Endothelial cell of umbilical vein (primary cell): Measurements from ENCODE around the gene ALOX15. TPM values are rescaled to one million over a fixed set of nuclear protein-coding genes. Genes with fewer than 3 reads are reported as not detected.
A peak's percentile ranks its signal among the peaks of the same experiment; 100 is the strongest.

Experiments
- BruUV-seq: library from RNA; stranded (reverse); fragments of 400-500 nt; replicated peaks from 2 replicates; lab custom pipeline; 2021; lab: Mats Ljungman, UMichigan
- CTCF ChIA-PET: fragments of 300-600, 350-600 bp; sonication (Branson Sonifier 250); formaldehyde crosslinking; loops from one replicate; lab custom pipeline; 2021; ENCODE audit warnings: antibody characterized with exemption, inconsistent platforms; lab: Charles Lee
- POLR2A ChIA-PET: fragments of 300-600, 350-600 bp; sonication (Branson Sonifier 250); formaldehyde crosslinking; loops from one replicate; lab custom pipeline; 2021; ENCODE audit warnings: antibody characterized with exemption, inconsistent platforms; lab: Charles Lee
- DNase-seq: peaks from one replicate; pipeline ENCODE4 v3.0.0-alpha.2; 2011; ENCODE audit warnings: low read depth, low spot score
- FAIRE-seq: peaks from 2 replicates; lab custom pipeline; 2011; peaks lifted over from hg19 to GRCh38; lab: Jason Lieb, UNC
- H2AFZ ChIP-seq: 2 replicates; pipeline ENCODE4 v1.6.0; 2012; ENCODE audit warnings: low read depth, low read length, control low read depth, inconsistent platforms
- H3K27ac ChIP-seq: 2 replicates; pipeline ENCODE4 v1.5.1; 2011; ENCODE audit warnings: low read depth, mild to moderate bottlenecking, control low read depth, low read length, moderate library complexity; ENCODE audit not compliant: insufficient read depth
- H3K27me3 ChIP-seq, 2 experiments: 2 replicates each; pipeline versions ENCODE4 v1.6.0 to v1.6.1; 2011; ENCODE audit warnings: low read length in 2 of 2, mixed read lengths in 1 of 2; ENCODE audit not compliant: control insufficient read depth in 2 of 2, insufficient read depth in 2 of 2
- H3K36me3 ChIP-seq, 2 experiments: 2 replicates in 1 of 2; 3 replicates in 1 of 2; pipeline ENCODE4 v1.5.1; 2011; ENCODE audit warnings: low read length in 2 of 2, mild to moderate bottlenecking in 1 of 2, moderate library complexity in 1 of 2; ENCODE audit not compliant: control insufficient read depth in 2 of 2, insufficient read depth in 2 of 2; ENCODE audit errors: extremely low read depth in 1 of 2
- H3K4me1 ChIP-seq: 3 replicates; pipeline ENCODE4 v1.5.1; 2011; ENCODE audit warnings: mild to moderate bottlenecking, low read length; ENCODE audit not compliant: control insufficient read depth, insufficient read depth; ENCODE audit errors: extremely low read depth
- H3K4me2 ChIP-seq: 2 replicates; pipeline ENCODE4 v1.6.1; 2011; ENCODE audit warnings: low read length, control low read depth, mixed read lengths; ENCODE audit not compliant: insufficient read depth
- H3K4me3 ChIP-seq, 3 experiments: fragments of 200-600 bp in 1 of 3; sonication (generic), shearing (Covaris generic) in 1 of 3; replicated peaks in 1 of 3; 2 replicates each; pipeline ENCODE4 v1.5.1; 2011 to 2016; ENCODE audit warnings: control low read depth in 3 of 3, low read length in 3 of 3, mild to moderate bottlenecking in 2 of 3, inconsistent platforms in 1 of 3, low read depth in 1 of 3, moderate library complexity in 1 of 3; ENCODE audit not compliant: insufficient read depth in 1 of 3
- H3K79me2 ChIP-seq: 2 replicates; pipeline ENCODE4 v1.6.0; 2012; ENCODE audit warnings: low read length, inconsistent platforms; ENCODE audit not compliant: control insufficient read depth, insufficient read depth
- H3K9ac ChIP-seq: replicated peaks from 2 replicates; pipeline ENCODE3; 2011; ENCODE audit warnings: low read length, control low read depth; ENCODE audit not compliant: insufficient read depth; ENCODE audit errors: extremely low read depth
- H3K9me1 ChIP-seq: replicated peaks from 3 replicates; pipeline ENCODE4 v1.6.0; 2011; ENCODE audit warnings: mild to moderate bottlenecking, low read length; ENCODE audit not compliant: control insufficient read depth, insufficient read depth; ENCODE audit errors: extremely low read depth
- H3K9me3 ChIP-seq: replicated peaks from 2 replicates; pipeline ENCODE4 v1.5.1; 2012; ENCODE audit warnings: low read length, inconsistent platforms; ENCODE audit not compliant: control insufficient read depth, insufficient read depth
- H4K20me1 ChIP-seq: replicated peaks from 2 replicates; pipeline ENCODE3; 2011; ENCODE audit warnings: mild to moderate bottlenecking, low read length; ENCODE audit not compliant: control insufficient read depth, insufficient read depth; ENCODE audit errors: extremely low read depth
- EZH2 ChIP-seq: IDR thresholded peaks from 2 replicates; pipeline ENCODE4 v1.6.1; 2012; ENCODE audit warnings: borderline replicate concordance, low read depth, mild to moderate bottlenecking, moderate library complexity, low read length, inconsistent platforms; ENCODE audit not compliant: severe bottlenecking
- FOS ChIP-seq: IDR thresholded peaks from 2 replicates; pipeline ENCODE4 v1.6.1; 2011; ENCODE audit warnings: mild to moderate bottlenecking, low read length, moderate library complexity, borderline replicate concordance; ENCODE audit not compliant: insufficient read depth
- GATA2 ChIP-seq: IDR thresholded peaks from 2 replicates; pipeline ENCODE4 v1.7.0; 2011; ENCODE audit warnings: low read depth, mild to moderate bottlenecking, moderate library complexity, mixed read lengths, low read length; ENCODE audit not compliant: insufficient read length, insufficient read depth
- JUN ChIP-seq: IDR thresholded peaks from 2 replicates; pipeline ENCODE4 v1.6.1; 2011; ENCODE audit warnings: borderline replicate concordance, low read depth; ENCODE audit not compliant: insufficient read length, insufficient read depth
- MYC ChIP-seq: IDR thresholded peaks from one replicate; pipeline ENCODE4 v1.6.1; 2011; ENCODE audit warnings: mild to moderate bottlenecking, low read depth, low read length
- POLR2A ChIP-seq: IDR thresholded peaks from 2 replicates; pipeline ENCODE4 v1.6.1; 2012; ENCODE audit warnings: low read depth, mild to moderate bottlenecking, control low read depth, low read length
- POLR2AphosphoS5 ChIP-seq: IDR thresholded peaks from 2 replicates; pipeline ENCODE4 v1.6.1; 2012; ENCODE audit warnings: low read depth, mild to moderate bottlenecking, control low read depth, low read length, moderate library complexity; ENCODE audit not compliant: insufficient read depth
- dilution Hi-C: fragments of 300-500 bp; cut with MboI; formaldehyde crosslinking; loops from one replicate; pipeline ENCODE4 v1.15.0; 2019; ENCODE audit warnings: low sequenced_read_pairs; ENCODE audit not compliant: extremely low pct_ligation_motif_present
- intact Hi-C: fragments of 100-400 bp; cut with micrococcal nuclease; formaldehyde crosslinking; loops from one replicate; pipeline ENCODE4 v1.10.0; 2022
- polyA plus RNA-seq, 4 experiments: library from polyadenylated mRNA; depleted of rRNA in 3 of 4; stranded (reverse) in 3 of 4; unstranded in 1 of 4; fragments of >200 nt; gene quantifications; 2 replicates each; pipeline versions ENCODE4 v1.2.1 to v1.2.3, GENCODE V29; 2011 to 2012; ENCODE audit warnings: missing spikeins in 1 of 4
- total RNA-seq: library from RNA; stranded (reverse); gene quantifications from 2 replicates; pipeline ENCODE4 v1.2.3, GENCODE V29; 2021
- TF ChIP-seq, protein P1 (sequence below): IDR thresholded peaks from 2 replicates; pipeline ENCODE4 v1.6.1; 2011; ENCODE audit not compliant: insufficient read depth, insufficient read length
- TF ChIP-seq, protein P2 (sequence below), 2 donors: IDR thresholded peaks; 1 replicate in 1 of 2; 2 replicates in 1 of 2; pipeline ENCODE4 v1.5.1; 2011; ENCODE audit warnings: low read length in 2 of 2, mild to moderate bottlenecking in 2 of 2, moderate library complexity in 2 of 2, control low read depth in 1 of 2, inconsistent platforms in 1 of 2, low read depth in 1 of 2; ENCODE audit not compliant: insufficient read depth in 1 of 2; ENCODE audit errors: extremely low read depth in 1 of 2

ALOX15 gene
- total and polyA plus RNA-seq, 2 donors (not counting 3 experiments of a cell fraction or from before 2014, with no cell fraction given): not detected

DNA sequence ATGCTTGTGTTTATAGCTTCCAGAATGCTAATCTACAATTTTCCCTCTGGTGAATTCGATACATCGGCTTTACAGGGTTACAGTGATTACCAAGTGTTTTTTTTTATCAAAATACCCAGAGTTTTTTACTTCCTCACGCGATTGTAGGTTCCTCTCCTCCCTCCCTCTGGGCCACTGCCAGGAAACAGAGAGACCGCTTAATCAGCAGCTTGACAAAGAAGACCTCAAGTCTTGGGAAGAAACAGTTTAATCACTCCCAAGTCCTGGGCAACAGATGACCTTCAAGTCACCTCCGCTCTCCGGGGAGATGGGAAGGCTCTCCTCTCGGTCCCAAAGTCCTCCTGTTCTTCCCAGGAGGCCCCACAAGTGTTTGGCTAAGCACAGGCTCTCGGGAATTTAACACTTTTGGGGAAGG, 33.7 kb downstream of the ALOX15 start:
- TF ChIP-seq EZH2 (peak; percentile 15), POLR2AphosphoS5 (no peak)
- Histone ChIP-seq H3K9ac (no peak overlapping the region), H3K9me3 (no peaks in the 10 kb centered on the region), H3K4me2 (no peak overlapping the region), H3K4me3 (no peak overlapping the region), H3K27me3 (peaks cover 8 to 13% of the 10 kb centered on the region in 2 experiments), H3K27ac (no peak overlapping the region), H2AFZ (peak overlapping the region; percentile 35), H3K36me3 (no peaks in the 10 kb centered on the region), H3K4me1 (peaks cover 4% of the 10 kb centered on the region), H3K9me1 (no peaks in the 10 kb centered on the region), H4K20me1 (no peaks in the 10 kb centered on the region), H3K79me2 (no peaks in the 10 kb centered on the region)
- CTCF ChIA-PET: interaction anchor here (0.8 to 5.1 kb wide), 3 partner anchors 17 to 295 kb away, joined by 3 to 32 read pairs (median 7); partner anchors contain the start of gene CHRNE
- peak; percentile 66 for DNase-seq
- no TSS peak for BruUV-seq
- no peak for FAIRE-seq
- dilution Hi-C loops (no loop called here), intact Hi-C loops (no loop called here)
- POLR2A ChIA-PET: no interaction called here

DNA sequence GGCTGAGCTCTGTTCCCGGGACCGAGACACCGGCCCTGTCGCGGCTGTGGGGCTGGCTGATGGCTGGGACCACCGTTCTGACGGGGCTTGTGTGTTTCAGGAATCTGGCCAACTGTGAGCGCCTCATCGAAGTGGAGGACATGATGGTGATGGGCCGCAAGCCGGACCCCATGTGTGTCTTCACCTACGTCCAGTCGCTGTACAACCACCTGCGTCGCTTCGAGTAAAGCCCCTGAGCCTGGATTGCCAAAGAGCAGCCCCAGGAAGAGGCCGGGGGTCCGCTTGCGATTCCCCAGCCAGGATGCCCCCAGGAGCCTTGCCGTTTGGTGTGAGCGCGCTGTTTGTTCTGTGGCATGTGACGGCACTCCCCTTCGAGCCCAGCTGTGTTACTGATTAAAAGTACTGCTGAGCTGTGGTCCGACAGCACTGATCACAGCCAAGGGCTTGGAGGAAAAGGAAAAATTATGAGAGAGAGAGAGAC, 34.2 kb downstream of the ALOX15 start:
- FAIRE-seq (no peak), DNase-seq (no peak)
- no peak for TF ChIP-seq POLR2A
- no peak for TF ChIP-seq JUN
- TF ChIP-seq EZH2: no peak
- TF ChIP-seq MYC: no peak
- TF ChIP-seq, protein P1, sequence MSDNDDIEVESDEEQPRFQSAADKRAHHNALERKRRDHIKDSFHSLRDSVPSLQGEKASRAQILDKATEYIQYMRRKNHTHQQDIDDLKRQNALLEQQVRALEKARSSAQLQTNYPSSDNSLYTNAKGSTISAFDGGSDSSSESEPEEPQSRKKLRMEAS: no peak
- TF ChIP-seq GATA2: no peak
- no peak for TF ChIP-seq FOS
- TF ChIP-seq, protein P2, sequence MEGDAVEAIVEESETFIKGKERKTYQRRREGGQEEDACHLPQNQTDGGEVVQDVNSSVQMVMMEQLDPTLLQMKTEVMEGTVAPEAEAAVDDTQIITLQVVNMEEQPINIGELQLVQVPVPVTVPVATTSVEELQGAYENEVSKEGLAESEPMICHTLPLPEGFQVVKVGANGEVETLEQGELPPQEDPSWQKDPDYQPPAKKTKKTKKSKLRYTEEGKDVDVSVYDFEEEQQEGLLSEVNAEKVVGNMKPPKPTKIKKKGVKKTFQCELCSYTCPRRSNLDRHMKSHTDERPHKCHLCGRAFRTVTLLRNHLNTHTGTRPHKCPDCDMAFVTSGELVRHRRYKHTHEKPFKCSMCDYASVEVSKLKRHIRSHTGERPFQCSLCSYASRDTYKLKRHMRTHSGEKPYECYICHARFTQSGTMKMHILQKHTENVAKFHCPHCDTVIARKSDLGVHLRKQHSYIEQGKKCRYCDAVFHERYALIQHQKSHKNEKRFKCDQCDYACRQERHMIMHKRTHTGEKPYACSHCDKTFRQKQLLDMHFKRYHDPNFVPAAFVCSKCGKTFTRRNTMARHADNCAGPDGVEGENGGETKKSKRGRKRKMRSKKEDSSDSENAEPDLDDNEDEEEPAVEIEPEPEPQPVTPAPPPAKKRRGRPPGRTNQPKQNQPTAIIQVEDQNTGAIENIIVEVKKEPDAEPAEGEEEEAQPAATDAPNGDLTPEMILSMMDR (IDR thresholded peaks at IDR 0.05; ENCODE audit: extremely low read depth in 1 of 2, insufficient read depth in 1 of 2, low read depth in 1 of 2, low read length in 2 of 2): no peak
- no peak for TF ChIP-seq POLR2AphosphoS5
- intact Hi-C loops (no loop called here), dilution Hi-C loops (no loop called here)
- Histone ChIP-seq H3K27me3 (peaks cover 8 to 13% of the 10 kb centered on the region in 2 experiments), H3K79me2 (no peaks in the 10 kb centered on the region), H3K9ac (no peak overlapping the region), H3K9me3 (no peaks in the 10 kb centered on the region), H3K4me3 (no peak overlapping the region), H3K36me3 (no peaks in the 10 kb centered on the region), H2AFZ (peak overlapping the region; percentile 35), H3K27ac (no peak overlapping the region), H3K9me1 (no peaks in the 10 kb centered on the region), H4K20me1 (no peaks in the 10 kb centered on the region), H3K4me2 (no peak overlapping the region), H3K4me1 (peaks cover 4% of the 10 kb centered on the region)
- BruUV-seq: no TSS peak
- POLR2A ChIA-PET: no interaction called here
- CTCF ChIA-PET: interaction anchor here (0.8 to 5.1 kb wide), 3 partner anchors 17 to 296 kb away, joined by 3 to 32 read pairs (median 7); partner anchors contain the start of gene CHRNE
